OCI-LY7 (cell line): Measurements from ENCODE around the gene VAMP2.

ENCODE experiments used
- EZH2phosphoT487 ChIP-seq: fragments of 200-600 bp; sonication (generic); IDR thresholded peaks from 2 replicates; pipeline ENCODE4 v1.6.1; 2018; ENCODE audit warnings: low read depth, borderline replicate concordance, mild to moderate bottlenecking, mixed run types, antibody characterized with exemption, low read length, moderate library complexity, mixed read lengths
- TF ChIP-seq, protein P1 (sequence below): fragments of 200-600 bp; sonication (generic); conservative IDR thresholded peaks from 2 replicates; pipeline ENCODE4 v1.5.1; 2014; ENCODE audit warnings: mild to moderate bottlenecking, antibody characterized with exemption, low read length, moderate library complexity, mixed read lengths

DNA sequence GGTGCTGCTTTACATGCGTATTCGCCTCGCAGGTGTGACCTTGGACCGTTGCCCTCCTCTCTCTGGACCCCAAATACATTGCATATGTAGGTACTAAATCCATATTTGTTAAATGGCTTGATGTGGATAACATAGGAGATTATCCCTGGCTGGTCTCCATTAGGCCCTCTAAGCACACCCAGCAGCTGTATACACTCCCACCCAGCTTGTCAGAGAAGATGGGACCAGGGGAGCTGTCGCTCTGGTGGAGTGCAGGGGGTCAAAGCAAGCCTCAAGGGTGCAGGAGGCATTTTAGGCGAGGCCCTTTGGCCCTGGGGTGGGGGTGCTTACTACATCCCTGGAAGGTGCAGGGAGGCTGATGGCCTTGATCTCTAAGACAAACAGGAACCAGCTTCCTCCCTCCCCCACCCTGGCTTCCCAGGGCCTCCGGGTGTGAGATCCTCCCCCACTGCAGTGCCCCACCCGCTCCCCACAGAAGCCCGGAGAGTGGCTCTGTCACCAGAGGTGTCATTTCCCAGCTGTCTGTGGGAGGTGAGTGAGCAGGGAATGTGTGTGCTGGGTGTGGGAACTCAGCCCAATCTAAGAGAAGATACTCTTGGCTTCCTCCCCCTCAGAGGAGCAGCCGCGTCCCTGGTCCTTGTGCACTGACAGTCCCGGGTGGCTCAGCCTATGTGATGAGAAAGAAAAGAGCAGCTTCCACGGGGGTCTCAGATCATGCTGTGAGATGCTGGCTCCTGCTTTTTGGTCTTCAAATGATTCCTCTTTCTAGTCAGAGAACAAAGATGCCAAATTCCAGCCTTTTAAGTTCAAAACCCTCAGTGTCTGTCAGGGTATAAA, 1.4 kb upstream of the VAMP2 start:
- TF ChIP-seq, protein P1, sequence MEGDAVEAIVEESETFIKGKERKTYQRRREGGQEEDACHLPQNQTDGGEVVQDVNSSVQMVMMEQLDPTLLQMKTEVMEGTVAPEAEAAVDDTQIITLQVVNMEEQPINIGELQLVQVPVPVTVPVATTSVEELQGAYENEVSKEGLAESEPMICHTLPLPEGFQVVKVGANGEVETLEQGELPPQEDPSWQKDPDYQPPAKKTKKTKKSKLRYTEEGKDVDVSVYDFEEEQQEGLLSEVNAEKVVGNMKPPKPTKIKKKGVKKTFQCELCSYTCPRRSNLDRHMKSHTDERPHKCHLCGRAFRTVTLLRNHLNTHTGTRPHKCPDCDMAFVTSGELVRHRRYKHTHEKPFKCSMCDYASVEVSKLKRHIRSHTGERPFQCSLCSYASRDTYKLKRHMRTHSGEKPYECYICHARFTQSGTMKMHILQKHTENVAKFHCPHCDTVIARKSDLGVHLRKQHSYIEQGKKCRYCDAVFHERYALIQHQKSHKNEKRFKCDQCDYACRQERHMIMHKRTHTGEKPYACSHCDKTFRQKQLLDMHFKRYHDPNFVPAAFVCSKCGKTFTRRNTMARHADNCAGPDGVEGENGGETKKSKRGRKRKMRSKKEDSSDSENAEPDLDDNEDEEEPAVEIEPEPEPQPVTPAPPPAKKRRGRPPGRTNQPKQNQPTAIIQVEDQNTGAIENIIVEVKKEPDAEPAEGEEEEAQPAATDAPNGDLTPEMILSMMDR = no peak
- no peak for TF ChIP-seq EZH2phosphoT487
